Lower leg skin (tissue), 3 donors: ENCODE measurements around the gene EXOC3L2.

Experiments used
- POLR2A ChIP-seq, 2 donors: fragments of 450-650 bp; IDR thresholded peaks; one replicate each; pipeline ENCODE4 v1.6.1; 2016 to 2017; ENCODE audit warnings: antibody characterized with exemption in 2 of 2, mild to moderate bottlenecking in 1 of 2, moderate library complexity in 1 of 2
- TF ChIP-seq, protein P1 (sequence below), 3 donors: fragments of 450-650 bp; IDR thresholded peaks; one replicate each; pipeline ENCODE4 v1.5.1; 2016; ENCODE audit warnings: antibody characterized with exemption in 3 of 3, mild to moderate bottlenecking in 3 of 3, moderate library complexity in 2 of 3

GRCh38 chr19:45205810-45206209 is 39.4 kb downstream of the EXOC3L2 start:
- TF ChIP-seq, protein P1, sequence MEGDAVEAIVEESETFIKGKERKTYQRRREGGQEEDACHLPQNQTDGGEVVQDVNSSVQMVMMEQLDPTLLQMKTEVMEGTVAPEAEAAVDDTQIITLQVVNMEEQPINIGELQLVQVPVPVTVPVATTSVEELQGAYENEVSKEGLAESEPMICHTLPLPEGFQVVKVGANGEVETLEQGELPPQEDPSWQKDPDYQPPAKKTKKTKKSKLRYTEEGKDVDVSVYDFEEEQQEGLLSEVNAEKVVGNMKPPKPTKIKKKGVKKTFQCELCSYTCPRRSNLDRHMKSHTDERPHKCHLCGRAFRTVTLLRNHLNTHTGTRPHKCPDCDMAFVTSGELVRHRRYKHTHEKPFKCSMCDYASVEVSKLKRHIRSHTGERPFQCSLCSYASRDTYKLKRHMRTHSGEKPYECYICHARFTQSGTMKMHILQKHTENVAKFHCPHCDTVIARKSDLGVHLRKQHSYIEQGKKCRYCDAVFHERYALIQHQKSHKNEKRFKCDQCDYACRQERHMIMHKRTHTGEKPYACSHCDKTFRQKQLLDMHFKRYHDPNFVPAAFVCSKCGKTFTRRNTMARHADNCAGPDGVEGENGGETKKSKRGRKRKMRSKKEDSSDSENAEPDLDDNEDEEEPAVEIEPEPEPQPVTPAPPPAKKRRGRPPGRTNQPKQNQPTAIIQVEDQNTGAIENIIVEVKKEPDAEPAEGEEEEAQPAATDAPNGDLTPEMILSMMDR (IDR thresholded peaks at IDR 0.05), result no peak
- TF ChIP-seq POLR2A (IDR thresholded peaks at IDR 0.05), result no peak
